GM19025 (cell line): ENCODE results near the gene RBBP7.
"Not testable (repeated sequence)": the region's sequence is repeated elsewhere in the genome, so short reads cannot be mapped to it uniquely, and the experiment has no call there.

ENCODE experiments used
- ATAC-seq: cut with Tn5 transposase; IDR thresholded peaks from one replicate; pipeline ENCODE4 v1.9.1; 2021; ENCODE audit warnings: mild to moderate bottlenecking, low read depth, moderate library complexity; ENCODE audit not compliant: unreplicated experiment

Gene RBBP7

DNA sequence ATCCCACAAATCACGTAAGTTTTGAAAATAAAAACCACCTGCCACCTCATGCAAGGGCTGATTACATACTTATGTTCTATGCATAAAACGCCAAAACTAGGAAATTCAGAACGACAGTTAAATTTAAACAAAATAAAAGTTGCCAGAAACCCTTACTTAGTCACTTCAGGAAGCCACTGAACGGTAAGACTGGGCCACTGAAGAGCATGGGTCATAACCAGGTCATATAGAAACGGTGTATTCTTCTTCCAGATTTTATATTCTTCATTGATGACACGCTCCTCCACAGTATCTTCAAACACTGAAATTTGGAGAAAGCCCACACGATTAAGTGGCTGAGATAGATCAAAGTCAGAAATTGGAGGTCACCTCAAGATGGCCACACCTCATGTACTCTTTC is 1.2 kb downstream of the RBBP7 start:
- no peak for ATAC-seq

DNA sequence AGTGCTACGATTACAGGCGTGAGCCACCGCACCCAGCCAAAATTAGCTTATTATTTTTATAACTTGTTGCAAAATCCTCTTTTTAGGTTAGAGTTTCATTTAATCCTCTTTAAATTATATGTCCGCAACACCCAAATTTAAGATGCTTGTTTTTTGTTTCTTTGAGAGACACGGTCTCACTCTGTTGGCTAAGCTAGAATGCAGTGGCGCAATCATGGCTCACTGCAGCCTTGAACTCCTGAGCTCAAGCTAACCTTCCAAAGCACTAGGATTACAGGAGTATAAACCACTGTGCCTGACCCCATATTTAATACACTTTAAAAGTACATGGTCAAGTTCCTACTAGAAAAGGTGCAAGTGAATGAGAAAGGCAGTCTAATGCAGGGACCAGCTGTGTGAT is 2.2 kb downstream of the RBBP7 start:
- ATAC-seq: no peak

DNA sequence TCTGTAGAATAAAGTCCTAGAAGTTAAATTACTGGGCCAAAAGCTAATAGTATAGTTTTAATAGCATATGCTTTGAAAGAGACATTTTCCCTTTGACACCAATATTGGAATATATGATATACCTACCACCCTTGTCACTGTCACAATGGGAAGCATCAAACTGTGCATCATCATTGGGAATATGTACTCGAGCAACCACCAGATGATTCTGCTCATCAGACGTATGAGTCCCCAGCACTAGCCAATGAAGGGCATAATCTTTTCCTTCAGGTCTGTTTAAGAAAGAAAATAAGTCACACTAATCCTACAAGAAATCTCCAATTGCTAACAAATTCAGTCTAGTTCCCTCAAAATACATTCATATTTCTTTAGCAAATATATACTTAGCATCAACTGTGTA is 7.3 kb downstream of the RBBP7 start:
- no peak for ATAC-seq

DNA sequence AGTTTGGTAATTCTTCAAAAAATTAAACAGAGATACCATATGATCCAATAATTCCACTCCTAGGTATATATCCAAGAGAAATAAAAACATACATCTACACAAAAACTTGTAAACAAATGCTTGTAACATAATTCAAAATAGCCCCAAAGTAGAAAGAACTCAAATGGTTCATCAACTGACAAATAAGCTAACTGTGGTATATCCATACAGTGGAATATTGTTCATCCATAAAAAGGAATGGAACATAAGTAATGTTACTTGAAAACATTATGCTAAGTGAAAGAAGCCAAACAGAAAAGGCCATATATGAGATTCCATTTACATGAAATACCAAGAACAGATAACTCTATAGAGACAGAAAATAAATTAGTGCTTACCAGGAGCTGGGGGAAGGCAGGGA is 13.4 kb downstream of the RBBP7 start:
- ATAC-seq: no peak

DNA sequence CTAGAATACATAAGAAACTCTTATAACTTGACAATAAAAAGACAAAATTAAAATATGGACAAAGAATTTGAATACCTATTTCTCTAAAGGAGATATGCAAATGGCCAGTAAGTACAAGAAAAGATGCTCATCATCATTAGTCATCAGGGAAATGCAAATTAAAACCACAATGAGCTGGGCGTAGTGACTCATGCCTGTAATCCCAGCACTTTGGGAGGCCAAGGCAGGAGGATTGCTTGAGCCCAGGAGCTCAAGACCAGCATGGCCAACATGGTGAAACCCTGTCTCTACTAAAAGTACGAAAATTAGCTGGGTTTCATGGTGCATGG is 14.1 kb downstream of the RBBP7 start:
- ATAC-seq: not testable (repeated sequence)

DNA sequence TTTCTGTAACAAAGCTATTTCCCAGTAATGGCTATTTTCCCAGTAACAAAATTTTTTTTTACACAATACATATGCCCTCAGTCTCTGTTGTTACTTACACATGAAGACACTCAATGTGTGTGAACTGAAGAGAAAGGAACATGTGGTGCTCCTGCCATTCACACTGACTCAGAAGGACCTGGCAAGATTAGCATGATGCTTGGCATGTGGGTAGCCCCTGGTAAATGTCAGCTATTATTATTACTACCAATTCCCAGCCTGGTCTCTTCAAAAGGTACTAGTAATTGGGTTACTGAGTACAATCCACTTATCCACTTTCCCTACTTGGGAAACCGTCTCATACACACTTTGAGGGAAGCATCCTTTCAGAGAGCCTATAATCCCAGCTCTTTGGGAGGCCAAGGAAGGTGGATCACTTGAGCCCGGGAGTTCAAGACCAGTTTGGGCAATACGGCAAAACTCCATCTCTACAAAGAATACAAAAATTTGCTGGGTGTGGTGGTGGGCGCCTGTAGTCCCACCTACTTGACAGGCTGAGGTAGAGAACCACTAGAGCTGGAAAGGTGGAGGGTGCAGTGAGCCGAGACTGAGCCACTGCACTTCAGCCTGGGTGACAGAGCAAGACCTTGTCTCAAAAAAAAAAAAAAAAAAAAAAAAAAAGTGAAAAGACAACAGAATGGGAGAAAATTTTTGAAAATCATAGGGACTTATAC is 14.6 kb downstream of the RBBP7 start:
- ATAC-seq: no peak

DNA sequence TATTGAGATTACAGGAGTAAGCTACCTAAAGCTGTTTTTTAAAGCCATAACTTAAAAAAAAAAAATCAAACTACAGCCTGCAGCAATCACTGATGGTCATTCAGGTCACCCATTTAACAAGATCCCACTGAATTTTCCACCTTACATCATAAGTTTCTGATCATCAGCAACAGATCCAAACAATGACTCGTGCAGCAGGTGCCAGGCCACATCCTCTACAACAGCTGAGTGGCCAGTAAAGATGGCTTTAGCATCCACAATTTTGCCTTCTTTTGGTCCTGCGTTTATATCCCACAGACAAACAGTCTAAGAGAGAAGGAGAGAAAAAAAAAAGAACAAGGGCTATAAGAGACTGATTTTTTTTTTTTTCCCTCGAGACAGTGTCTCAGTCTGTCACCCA is 16.6 kb downstream of the RBBP7 start:
- no peak for ATAC-seq

DNA sequence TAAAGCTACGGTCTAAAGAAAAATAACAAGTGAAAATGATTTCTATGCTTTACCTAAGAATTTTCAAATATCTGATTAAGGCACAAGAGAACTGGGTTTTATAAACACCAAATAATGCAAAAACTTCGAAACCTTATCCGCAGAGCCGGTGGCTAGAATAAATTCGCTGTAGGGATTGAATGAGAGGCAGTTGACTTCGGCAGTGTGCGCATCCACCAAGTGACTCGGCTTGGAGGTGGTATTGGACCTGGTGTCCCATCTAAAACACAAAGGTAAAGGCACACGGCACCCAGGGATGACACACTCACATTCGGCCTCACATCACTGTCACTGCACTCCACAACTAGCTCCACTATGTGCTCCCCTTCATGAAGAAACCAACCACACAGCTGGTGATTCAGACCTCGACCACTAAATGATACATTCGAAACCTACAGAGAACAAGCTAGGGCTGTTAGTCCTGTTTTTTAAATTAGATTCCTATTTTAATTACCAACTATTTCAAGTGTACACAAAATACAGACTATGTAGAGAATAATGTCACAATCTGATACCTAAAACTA is 17.5 kb downstream of the RBBP7 start:
- no peak for ATAC-seq

DNA sequence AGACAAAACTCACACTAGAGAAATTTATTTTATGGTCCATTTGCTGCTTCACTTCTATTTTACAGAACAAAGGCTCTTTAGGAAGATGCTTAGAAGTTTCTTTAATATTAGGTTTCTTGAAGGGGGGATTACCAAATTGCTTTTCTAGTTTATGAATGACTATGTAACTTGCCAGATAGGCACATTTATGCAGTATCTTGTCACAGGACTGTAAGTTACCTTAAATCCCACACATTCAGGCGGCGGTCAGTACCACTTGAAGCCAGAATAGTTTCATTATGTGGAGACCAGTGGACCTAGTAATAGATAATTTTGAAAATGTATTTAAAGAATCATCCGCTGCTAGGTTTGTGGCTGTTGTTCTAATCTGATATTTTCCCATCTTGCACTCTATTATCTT is 18.3 kb downstream of the RBBP7 start:
- no peak for ATAC-seq

DNA sequence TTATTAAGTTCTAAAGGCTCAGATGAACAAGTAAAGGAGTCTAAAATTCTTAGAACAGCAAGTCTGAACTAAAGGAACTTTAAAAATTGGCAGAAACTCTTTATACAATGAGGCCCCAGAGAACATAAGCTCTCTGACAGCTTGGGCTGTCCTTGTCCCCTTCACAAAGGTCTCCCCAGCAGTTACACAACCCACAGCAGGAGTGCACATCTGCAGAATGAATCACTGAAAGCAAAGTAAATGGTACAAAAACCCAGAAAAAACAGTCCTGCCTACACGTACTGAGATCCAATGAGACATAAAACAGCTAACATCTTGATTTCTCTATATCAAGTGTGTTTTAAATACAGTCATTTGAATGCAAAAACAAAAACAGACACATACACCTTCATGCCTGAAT is 18.7 kb downstream of the RBBP7 start:
- no peak for ATAC-seq

DNA sequence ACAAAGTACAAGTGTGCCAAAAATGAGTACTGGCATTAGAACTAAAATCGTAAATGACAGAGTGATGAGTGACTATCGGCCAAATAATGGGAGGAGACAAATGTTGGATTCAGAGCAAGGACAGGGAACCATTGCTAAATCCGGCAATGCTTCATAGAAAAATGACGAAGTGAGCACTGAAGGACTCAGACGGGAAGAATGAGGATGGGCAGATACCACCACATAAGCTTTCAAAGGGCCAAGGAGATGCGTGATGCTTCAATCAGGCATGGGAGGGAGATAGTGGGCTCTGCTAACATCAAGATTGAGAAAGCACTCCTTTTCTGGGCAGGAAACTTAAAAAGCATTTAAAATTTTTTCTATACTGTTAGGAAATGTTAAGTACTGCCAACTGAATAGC is 21.6 kb downstream of the RBBP7 start:
- ATAC-seq: no peak

DNA sequence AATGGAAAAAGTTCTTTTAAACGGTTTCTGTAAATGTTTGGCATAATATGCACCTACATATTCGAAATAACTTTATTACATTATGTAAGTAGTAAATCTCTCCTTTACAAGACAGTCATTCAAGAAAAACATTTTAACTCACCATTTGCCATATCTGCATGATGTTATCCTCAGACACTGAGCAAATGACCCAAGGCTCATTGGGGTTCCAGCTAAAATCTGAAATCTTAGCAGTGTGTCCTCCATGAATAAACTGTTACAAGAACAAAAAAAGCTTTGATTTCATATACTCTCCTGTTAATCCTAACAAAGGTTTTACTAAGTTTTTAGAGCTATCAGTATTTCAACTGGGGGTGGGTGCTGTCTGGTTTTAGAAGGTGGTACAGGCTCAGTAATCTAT is 24.5 kb downstream of the RBBP7 start:
- ATAC-seq: no peak

DNA sequence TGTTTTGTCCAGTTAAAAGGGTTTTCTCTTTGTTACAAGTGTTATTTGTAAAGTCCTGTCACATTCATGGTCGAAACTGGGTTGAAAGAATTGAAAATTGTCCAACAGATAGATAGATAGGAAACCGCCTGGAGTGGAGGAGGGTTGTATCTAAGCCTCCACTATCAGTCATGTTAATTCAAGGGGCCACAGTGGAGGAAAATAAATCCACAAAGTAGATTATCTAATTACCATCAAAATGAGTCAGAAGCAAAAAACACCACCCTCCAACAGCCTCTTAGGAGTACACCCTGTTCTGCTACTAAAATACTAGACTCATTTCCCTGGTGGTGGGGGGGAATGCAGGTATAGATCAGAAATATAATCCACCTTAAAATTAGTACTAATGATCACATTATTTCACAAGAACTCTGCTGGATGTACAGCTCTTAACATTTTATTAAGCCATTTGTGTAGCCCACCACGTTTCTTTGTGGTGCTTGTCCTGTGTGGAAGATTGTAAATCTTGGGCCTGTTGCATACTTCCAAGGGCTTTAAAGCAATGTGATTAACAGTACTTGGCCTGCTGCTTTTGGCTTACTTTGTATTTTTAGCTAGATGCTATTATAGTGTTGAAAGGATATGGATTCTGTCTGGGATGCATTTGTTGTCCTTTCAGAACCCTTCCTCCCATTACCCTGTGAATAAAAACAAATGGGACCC is 26.8 kb downstream of the RBBP7 start:
- ATAC-seq: no peak

DNA sequence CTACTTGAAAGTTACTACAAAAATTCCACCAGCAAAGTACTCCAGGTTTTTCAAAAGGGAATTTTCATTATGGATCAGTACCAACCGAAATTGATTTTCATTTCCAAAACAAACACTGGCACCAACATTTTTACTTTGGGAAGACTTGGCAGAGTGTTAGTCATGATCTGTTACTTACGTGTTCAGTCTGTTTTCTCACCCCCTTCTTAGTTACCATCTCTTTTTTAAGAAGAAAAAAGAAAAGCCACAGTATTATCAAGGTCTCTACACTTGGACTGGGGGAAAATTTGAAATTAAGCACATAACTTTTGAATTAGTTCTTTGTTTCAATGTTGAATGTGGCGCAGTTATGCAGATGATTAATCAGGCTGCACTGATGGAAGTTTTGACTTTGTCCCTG is 27.5 kb downstream of the RBBP7 start:
- no peak for ATAC-seq

DNA sequence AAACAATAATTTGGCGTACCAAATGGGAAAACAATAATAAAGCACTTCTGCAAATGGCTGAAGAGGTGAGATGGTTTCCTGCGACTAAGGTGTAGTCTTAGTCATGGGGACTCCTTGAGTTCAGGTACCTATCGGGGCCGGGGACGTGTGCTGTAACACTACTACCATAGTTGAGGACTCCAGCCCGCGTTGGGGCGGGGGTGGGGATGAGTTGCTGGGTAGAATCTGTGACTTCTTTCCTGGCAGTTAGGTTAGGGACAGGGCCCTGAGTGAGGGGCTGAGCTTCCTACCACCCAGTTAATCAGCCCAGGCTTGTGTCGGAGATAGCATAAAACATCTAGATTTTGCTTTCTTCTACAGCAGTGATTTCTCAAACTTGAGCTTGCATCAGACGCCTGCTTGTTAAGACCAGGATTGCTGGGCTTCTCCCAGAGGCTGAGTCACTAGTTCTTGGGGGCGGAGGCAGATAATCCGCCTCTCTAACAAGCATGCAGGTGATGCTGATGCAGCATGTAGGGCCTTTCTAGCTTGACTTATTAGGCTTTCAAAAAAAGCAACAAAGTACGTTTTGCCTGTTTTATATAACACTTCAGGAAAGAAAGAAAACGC is 30.2 kb downstream of the RBBP7 start:
- no peak for ATAC-seq

DNA sequence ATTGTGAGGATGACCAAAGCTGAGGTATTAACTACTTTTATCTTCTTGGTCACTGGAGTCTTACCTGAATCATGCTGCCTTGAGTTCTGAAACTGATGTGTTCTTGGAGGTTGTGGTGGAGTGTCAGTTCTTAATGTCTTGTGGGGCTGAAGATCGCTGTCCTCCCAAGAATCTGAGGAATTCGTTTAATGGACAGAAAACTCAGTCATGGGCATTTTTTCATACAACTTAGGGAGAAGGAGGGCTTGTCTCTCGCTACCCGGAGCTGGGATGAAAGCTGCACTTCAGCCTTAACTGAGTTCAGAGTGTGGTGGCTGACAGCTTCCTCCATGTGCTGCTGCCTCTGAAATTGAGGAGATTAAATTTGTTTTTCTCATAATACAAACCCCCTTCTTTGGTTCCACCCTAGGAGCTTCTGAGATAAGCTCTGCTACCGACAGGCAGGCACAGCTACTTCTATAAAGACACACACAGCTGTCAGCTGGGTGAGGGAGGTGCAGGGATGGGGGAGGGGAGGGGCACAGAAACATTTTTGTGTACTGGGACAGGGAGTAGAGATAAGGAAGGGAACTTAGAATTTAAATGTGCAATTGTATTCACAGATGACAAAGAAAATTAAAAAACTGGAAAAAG is 30.8 kb downstream of the RBBP7 start:
- ATAC-seq: no peak

DNA sequence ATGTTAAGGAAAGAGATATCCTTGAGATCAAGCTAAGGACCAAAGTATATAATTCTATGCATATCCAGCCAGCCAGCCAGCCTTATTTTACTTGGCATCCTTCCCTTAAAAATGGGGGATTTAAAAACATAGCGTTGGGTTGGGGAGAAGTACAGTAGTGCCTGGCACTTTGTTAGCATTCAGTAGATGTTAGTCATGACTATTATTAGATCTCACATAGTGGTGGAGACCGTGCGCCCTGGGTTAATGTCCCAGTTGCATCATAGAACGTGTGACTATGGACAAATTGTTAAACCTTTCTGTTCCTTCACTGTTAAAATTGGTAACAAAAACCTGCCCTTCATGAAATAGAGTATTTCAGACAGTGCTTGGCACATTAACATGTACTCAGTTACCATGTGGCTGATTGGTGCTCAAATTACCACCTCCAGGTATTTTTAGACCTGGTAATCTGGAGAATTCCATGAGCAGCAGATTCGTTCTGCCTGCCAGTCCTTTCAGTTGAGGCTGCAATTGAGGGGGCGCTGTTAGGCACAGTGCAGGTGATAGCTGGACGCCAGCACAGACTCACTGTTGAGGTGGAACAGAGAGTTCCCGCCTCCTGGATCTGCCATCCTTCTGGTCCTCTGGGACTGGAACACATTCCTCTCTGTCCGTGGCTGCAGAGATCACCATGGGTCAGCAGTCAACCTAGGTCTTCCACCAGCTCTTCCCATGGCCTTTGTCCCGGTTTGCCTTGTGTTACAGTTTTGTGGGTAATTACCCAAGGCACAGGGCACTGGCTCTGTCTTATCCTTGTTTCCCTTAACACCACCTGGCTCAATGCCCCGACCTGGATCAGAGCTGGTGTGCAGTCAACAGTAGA is 31.7 kb downstream of the RBBP7 start:
- ATAC-seq: no peak

DNA sequence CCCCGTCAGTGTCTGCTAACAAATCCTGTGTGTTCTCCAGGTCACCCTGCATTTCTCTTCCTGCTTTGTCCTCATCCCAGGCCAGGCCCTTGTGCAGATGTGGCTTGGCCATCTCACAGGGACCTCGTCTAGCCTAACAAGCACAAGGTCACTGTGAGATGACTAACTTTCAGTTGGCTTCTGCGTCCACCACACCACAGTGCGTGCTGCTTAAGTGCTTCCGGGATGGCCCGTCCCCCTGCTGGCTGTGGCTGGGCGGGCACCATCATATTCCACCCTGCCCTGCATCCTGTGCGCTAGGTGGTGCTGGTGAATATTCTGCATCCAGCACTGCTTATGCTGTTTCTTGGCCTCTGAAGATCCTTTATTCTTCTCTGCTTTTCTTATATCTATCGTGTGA is 33.8 kb downstream of the RBBP7 start:
- peak; percentile 69 for ATAC-seq

DNA sequence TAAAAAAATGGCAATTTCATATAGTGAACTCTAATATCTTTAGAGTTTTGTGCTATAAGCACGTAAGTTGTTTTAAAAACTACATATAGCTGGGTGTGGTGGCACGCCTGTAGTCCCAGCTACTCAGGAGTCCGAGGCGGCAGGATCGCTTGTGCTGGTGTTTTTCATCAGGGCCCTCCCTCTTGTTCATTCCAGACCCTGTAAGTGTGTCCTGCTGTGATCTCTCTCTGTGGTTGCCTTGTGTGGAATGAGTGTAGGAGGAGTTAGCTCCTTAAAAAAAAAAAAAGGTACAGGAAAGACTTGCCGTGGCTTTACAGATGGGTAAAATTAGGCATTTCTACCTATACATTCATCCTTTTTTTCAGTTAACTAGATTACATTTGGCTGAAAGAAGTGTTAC is 35.4 kb downstream of the RBBP7 start:
- no peak for ATAC-seq

DNA sequence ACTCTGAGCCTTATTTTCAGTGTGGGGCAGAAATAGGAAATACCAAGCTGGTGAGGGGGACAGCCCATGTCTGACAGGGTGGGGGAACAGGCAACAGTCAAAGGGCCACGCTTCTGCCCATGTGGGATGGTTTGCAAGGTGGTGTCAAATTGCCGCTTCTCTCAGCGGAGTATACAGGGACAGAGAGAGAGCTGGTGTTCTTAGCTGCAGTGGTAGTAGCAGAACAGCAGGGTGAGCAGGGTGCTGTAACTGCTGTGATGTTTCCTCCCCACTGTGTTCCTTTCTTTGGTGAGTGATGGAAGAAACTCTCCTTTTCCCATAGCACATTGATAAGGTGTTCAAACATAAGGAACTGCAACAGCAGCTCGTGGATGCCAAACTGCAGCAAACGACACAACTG is 37.9 kb downstream of the RBBP7 start:
- no peak for ATAC-seq
